Hypothalamus (tissue), 51 donors: ENCODE measurements around the gene CAVIN4.

Experiments used
- DNase-seq, 51 donors: peaks; one replicate each; lab custom pipeline; 2025; lab: John Stamatoyannopoulos, UW

Gene CAVIN4, protein sequence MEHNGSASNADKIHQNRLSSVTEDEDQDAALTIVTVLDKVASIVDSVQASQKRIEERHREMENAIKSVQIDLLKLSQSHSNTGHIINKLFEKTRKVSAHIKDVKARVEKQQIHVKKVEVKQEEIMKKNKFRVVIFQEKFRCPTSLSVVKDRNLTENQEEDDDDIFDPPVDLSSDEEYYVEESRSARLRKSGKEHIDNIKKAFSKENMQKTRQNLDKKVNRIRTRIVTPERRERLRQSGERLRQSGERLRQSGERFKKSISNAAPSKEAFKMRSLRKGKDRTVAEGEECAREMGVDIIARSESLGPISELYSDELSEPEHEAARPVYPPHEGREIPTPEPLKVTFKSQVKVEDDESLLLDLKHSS

GRCh38 chr9:100577776-100578448 is at the start of gene CAVIN4:
Gene CAVIN4, plus strand, starts transcription at chr9:100578079. Its CDS starts 65 bp downstream, at chr9:100578144.
- DNase-seq = no peak

DNA sequence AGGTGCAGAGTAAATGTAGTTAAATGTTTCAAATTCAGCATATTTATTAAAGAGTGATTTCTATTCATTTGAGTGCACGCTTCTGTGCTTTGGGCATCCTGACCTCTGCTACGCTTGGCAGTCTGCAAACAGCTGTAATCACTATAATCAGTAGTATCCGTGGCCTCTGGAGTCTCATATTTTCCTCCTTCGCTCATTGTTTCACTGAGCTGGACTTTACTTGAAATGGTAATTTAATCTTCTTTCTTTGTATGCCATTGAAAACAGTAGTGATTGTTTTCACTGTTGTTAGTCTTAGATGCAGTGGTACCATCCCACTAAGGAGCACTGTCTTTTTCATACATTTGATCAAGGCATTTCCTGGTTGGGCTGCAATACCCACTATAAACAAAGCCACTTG is 43.5 kb upstream of the CAVIN4 start:
- DNase-seq = no peak

- DNase-seq = no peak
These were observed 37.6 kb upstream of the CAVIN4 start for GRCh38 chr9:100540327-100540726.

DNA sequence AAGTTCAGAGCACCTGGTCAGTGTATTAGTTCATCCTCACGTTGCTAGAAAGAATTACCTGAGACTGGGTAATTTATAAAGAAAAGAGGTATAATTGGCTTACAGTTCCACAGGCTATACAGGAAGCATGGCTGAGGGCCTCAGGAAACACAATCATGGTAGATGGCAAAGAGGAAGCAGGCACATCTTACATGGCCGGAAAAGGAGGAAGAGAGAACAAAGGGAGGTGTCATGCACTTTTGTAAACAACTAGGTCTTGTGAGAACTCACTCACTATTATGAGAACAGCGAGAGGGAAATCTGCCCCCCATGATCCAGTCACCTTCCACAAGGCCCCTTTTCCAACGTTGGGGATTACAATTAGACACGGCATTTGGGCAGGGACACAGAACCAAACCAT is 28.8 kb upstream of the CAVIN4 start:
- no peak for DNase-seq

DNA sequence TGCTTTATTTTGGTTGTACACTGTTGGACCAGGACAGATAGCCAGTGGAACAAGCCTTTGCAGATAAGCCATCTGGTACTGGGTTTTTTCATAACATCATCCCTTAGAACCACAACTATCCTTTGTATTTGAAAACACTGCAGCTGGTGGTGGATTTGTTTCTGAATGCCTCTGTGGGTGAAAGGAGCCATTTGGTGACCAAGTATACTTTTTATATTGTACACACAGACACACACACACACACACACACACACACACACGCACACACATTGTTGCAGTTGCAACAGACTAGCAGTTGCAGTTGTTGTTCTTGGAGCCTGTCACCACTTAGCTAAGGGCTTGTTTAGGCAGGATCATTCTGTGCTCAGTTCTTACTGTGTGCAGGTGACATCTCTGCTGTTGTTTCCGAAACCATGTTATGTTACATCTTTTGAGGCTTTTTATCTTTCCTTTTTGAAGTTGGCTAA is 22.9 kb upstream of the CAVIN4 start:
- DNase-seq = peak in 28 of 51 donors; percentile 1 to 65 (median 20)

GRCh38 chr9:100555471-100555870 is 22.4 kb upstream of the CAVIN4 start:
- DNase-seq = no peak

- DNase-seq = no peak
These were observed 20.8 kb upstream of the CAVIN4 start for GRCh38 chr9:100557053-100557452.

DNA sequence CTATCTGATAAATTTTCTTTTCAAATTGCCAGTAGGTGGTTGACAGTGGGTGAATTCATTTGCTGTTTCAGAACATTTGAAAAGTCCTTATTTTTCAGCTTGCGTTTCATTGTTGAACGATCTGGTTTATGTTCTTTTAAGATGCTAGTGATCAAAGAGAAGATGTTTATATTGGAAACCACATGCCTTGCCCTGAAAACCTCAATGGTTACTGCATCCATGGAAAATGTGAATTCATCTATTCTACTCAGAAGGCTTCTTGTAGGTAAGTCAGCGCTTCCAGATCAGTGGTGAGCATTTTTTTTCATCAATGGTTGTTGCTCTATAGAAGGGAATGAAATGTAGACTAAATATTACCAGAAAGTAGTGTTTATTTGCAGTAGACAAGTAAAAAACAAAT is 16.6 kb upstream of the CAVIN4 start:
- DNase-seq = no peak

- no peak for DNase-seq
These were observed 10.0 kb upstream of the CAVIN4 start for GRCh38 chr9:100567856-100568255.

DNA sequence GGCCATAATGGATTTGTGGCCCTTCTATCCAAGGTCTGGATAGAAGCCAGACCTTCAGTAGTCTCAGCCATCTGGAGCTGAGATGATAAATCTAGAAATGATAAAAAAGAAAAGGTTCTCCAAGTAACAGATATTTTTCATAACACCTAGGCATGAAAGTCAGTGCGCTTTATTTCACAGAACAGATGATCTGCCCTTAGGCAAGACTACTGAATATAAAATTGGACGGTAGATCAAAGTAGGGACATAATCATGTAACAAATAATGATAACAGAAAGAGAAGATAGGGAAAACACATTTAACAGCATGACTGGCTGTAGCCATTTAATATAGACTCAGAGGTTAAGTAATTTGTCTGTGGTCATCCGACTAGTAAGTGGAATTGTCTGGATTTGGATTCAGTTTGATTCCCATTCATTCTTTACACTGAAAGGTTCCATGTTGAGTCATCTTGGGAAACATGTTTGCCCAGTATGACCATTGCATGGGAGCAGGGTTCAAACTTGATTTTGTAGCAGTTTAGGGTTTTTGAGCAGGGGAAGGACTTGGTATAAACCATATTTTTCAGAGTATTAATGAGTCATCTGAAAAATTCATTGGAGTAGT is 4.1 kb upstream of the CAVIN4 start:
- no peak for DNase-seq

DNA sequence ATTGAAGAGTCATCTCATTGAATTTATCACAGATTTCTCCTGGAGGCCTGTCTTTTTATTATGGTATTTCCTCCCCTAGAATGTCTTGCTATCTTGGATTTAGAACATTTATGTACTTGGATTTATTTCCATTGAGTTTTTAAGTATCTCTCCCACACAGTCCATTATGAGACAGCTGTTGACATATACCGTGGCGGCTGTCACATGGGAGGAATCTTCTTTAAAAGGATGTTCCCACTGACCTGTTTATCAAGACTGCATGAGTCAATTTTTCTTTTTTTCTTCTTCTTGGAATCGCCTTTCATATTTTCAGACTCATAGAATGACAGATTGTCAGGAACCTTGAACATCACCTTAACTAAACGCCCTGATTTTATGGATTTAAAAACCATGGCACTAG is 2.9 kb upstream of the CAVIN4 start:
- no peak for DNase-seq

DNA sequence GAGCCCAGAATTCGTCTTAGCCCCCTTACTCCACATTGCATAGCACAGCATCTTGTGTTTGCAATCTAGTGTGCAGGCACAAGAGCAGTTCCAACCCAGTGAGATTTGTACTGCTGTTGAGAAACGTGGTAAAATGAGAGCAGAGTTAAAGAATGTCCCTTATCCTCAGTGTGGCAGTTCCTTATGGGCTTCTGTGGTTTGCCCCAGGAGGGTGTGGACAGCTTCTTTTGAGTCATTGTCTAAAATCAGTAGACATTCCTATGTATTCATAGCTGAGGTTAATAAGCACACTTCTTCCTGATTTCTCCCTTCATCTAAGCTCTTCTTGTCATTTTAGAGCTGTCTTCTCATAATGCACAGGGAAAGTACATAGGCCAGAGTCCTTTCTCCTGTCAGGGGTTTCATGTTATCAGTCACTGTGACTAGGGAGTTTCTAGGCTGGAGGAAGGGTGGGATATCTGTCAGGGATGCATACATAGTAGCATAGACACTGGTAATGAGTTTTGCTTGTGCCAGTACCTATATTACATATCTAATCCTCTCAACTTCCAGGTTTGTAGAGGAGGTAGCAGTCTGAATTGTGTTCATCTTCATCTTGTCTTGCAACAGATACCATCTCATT is 2.0 kb upstream of the CAVIN4 start:
- no peak for DNase-seq

DNA sequence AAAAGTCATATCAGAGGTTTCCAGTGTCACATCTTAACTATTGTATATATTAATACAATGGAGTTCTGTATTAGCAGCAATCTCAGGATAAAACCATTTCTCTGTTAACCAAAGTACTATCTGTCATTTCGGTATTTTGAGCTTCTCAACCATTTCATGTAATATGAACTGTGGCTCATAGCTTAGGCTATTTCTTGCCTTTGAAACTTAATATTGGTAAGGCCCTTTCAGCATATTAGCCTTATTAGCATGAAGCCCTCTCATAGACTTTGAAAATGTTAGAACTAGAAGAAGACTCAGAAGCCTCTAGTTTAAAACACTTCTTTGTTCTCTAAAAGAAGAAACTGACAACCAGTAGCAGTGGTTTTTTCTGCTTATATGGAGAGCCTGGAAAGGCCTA is 731 bp downstream of the CAVIN4 start:
- DNase-seq = no peak

GRCh38 chr9:100579665-100580064 is 1.8 kb downstream of the CAVIN4 start:
- DNase-seq = no peak

DNA sequence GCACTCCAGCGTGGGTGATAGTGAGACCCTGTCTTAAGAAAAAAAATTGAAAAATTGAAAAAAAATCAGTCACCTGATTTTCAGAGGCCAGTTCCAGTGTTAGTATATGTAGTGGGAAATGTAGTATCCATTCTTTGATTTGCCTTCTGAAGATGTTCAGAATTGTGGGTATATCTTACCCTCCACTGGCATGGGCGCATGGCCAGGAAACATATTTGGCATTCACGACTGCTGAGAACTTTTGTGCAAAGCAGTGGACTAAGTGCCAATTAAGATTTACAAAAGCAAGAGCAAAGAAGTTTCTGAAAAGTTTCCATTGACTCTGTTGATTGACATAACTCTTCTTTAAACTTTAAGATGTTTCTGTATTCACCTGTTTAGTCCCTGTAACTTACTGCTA is 2.4 kb downstream of the CAVIN4 start:
- DNase-seq = no peak

- no peak for DNase-seq
These were observed 3.2 kb downstream of the CAVIN4 start for GRCh38 chr9:100581081-100581480.

DNA sequence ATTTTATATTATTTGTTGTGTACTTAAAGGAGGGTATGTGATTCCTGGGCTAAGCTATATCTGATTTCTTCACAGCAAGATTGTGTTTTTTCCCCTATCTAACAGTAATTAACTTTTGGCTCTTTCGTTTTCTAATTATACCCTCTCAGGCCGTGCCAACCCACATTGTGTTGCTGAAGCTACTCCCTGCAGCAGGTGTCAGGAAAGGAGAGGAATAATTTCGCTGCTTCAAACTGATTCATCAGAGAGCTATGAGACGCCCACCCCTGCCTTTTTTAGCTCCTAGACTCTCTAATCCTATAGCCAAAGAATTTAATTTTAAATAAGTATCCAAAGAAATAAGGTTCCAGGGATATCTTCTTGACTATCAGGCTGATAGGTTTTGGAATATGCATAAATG is 3.8 kb downstream of the CAVIN4 start:
- peak in 2 of 51 donors; percentile 8 to 50 for DNase-seq

- no peak for DNase-seq
These were observed 5.3 kb downstream of the CAVIN4 start for GRCh38 chr9:100583014-100583802.

DNA sequence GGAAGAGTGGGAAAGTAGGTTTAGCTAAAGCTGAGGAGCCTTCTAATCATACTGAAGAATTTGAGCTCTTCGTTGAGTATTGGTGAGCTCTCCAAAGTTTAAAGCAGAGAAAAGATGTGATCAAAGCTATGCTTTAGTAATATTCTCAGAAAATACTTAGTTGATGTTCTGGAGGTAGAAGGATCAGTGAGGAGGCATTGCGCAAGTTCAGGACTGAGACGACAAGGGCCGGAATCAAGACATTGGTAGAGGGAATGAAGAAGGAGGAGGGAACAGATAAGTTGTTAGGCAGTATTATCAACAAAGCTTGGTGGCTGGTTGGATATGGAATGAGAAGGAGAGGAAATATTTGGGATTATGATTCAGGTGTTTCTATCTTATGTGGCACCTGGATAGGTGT is 7.1 kb downstream of the CAVIN4 start:
- DNase-seq = no peak

DNA sequence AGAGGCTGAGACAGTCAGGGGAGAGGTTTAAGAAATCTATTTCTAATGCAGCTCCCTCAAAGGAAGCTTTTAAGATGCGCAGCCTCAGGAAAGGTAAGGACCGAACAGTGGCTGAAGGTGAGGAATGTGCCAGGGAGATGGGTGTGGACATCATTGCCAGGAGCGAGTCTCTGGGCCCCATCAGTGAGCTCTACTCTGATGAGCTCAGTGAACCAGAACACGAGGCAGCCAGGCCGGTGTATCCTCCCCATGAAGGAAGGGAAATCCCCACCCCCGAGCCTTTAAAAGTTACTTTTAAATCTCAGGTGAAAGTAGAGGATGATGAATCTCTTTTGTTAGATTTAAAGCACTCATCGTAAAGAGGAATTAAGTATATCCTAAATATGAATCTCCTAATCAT is 8.2 kb downstream of the CAVIN4 start:
- no peak for DNase-seq

GRCh38 chr9:100587375-100587774 is 9.5 kb downstream of the CAVIN4 start:
- DNase-seq = no peak
